KMS-11 (cell line): ENCODE measurements around the gene RNF213.

Source experiments
- H2AFZ ChIP-seq: fragments of 200-600 bp; sonication (generic); 2 replicates; pipeline ENCODE4 v1.6.1; 2016; ENCODE audit warnings: antibody characterized with exemption, mixed run types, low read depth
- H3K27ac ChIP-seq: fragments of 200-600 bp; sonication (generic); 2 replicates; pipeline ENCODE4 v1.6.1; 2016; ENCODE audit warnings: mild to moderate bottlenecking, mixed run types
- H3K27me3 ChIP-seq: fragments of 200-600 bp; sonication (generic); 2 replicates; pipeline ENCODE4 v1.6.1; 2017; ENCODE audit warnings: mild to moderate bottlenecking, low read depth, mixed run types, moderate library complexity; ENCODE audit not compliant: insufficient read depth
- H3K36me3 ChIP-seq: fragments of 200-600 bp; sonication (generic); 2 replicates; pipeline ENCODE4 v1.6.1; 2017; ENCODE audit warnings: mild to moderate bottlenecking, mixed run types; ENCODE audit not compliant: insufficient read depth
- H3K4me1 ChIP-seq: fragments of 200-600 bp; sonication (generic); 2 replicates; pipeline ENCODE4 v1.6.1; 2016; ENCODE audit warnings: mild to moderate bottlenecking, low read depth, mixed run types; ENCODE audit not compliant: poor library complexity, severe bottlenecking
- H3K4me2 ChIP-seq: fragments of 200-600 bp; sonication (generic); 2 replicates; pipeline ENCODE4 v1.7.0; 2016; ENCODE audit warnings: mild to moderate bottlenecking, mixed run types
- H3K4me3 ChIP-seq: fragments of 200-600 bp; sonication (generic); IDR thresholded peaks from 2 replicates; pipeline ENCODE4 v1.6.1; 2017; ENCODE audit warnings: low read depth, low read length, mixed read lengths; ENCODE audit not compliant: insufficient read depth
- H3K79me2 ChIP-seq: fragments of 200-600 bp; sonication (generic); 2 replicates; pipeline ENCODE4 v1.6.1; 2016; ENCODE audit warnings: low read depth, mixed run types; ENCODE audit not compliant: insufficient read depth
- H3K9ac ChIP-seq: fragments of 200-600 bp; sonication (generic); 2 replicates; pipeline ENCODE4 v1.6.1; 2016; ENCODE audit warnings: mild to moderate bottlenecking, mixed run types
- H4K20me1 ChIP-seq: fragments of 200-600 bp; sonication (generic); 2 replicates; pipeline ENCODE4 v1.6.1; 2016; ENCODE audit warnings: mild to moderate bottlenecking, mixed run types; ENCODE audit not compliant: insufficient read depth
- CTCF ChIP-seq: fragments of 200-600 bp; sonication (generic); conservative IDR thresholded peaks from 2 replicates; pipeline ENCODE4 v1.6.1; 2017; ENCODE audit warnings: low read depth, mild to moderate bottlenecking, antibody characterized with exemption, low read length, moderate library complexity, mixed read lengths

RNF213 gene

GRCh38 chr17:80233202-80233601 is 27.4 kb upstream of the RNF213 start:
- H3K36me3 ChIP-seq, result no peaks in the 10 kb centered on the region
- TF ChIP-seq CTCF, result no peak
- no peak overlapping the region for H3K9ac ChIP-seq

GRCh38 chr17:80236911-80237310 is 23.7 kb upstream of the RNF213 start:
- Histone ChIP-seq H3K4me1 (no peaks in the 10 kb centered on the region), H3K27ac (no peak overlapping the region), H3K4me3 (no peak overlapping the region), H3K79me2 (no peaks in the 10 kb centered on the region), H3K27me3 (no peaks in the 10 kb centered on the region), H2AFZ (no peak overlapping the region), H4K20me1 (no peaks in the 10 kb centered on the region), H3K36me3 (no peaks in the 10 kb centered on the region), H3K4me2 (no peak overlapping the region), H3K9ac (no peak overlapping the region)
- no peak for TF ChIP-seq CTCF

More at GRCh38 chr17:80233202-80233601, 27.4 kb upstream of the RNF213 start:
- H3K27me3 ChIP-seq, result no peaks in the 10 kb centered on the region
- no peak overlapping the region for H2AFZ ChIP-seq
- H3K4me1 ChIP-seq, result no peaks in the 10 kb centered on the region
- H3K4me3 ChIP-seq, result no peak overlapping the region
- no peak overlapping the region for H3K4me2 ChIP-seq
- H3K79me2 ChIP-seq, result no peaks in the 10 kb centered on the region
- H3K27ac ChIP-seq, result no peak overlapping the region
- no peaks in the 10 kb centered on the region for H4K20me1 ChIP-seq

- no peaks in the 10 kb centered on the region for H4K20me1 ChIP-seq
- no peak overlapping the region for H3K4me3 ChIP-seq
- H3K4me2 ChIP-seq, result no peak overlapping the region
- H2AFZ ChIP-seq, result no peak overlapping the region
- no peak overlapping the region for H3K27ac ChIP-seq
- H3K27me3 ChIP-seq, result no peaks in the 10 kb centered on the region
- H3K36me3 ChIP-seq, result no peaks in the 10 kb centered on the region
- no peaks in the 10 kb centered on the region for H3K79me2 ChIP-seq
- H3K4me1 ChIP-seq, result no peaks in the 10 kb centered on the region
- no peak overlapping the region for H3K9ac ChIP-seq
- no peak for TF ChIP-seq CTCF
These were observed 23.3 kb upstream of the RNF213 start for GRCh38 chr17:80237386-80237785.

- no peaks in the 10 kb centered on the region for H3K36me3 ChIP-seq
- H4K20me1 ChIP-seq, result no peaks in the 10 kb centered on the region
- H3K9ac ChIP-seq, result no peak overlapping the region
- no peaks in the 10 kb centered on the region for H3K4me1 ChIP-seq
- no peak overlapping the region for H2AFZ ChIP-seq
- no peak overlapping the region for H3K4me2 ChIP-seq
- TF ChIP-seq CTCF, result no peak
- H3K27ac ChIP-seq, result no peak overlapping the region
- H3K27me3 ChIP-seq, result no peaks in the 10 kb centered on the region
- H3K79me2 ChIP-seq, result no peaks in the 10 kb centered on the region
- H3K4me3 ChIP-seq, result no peak overlapping the region
These were observed 18.1 kb upstream of the RNF213 start for GRCh38 chr17:80242505-80242904.
